ENCODE data around the gene PTBP3.

The PTBP3 gene

DNA sequence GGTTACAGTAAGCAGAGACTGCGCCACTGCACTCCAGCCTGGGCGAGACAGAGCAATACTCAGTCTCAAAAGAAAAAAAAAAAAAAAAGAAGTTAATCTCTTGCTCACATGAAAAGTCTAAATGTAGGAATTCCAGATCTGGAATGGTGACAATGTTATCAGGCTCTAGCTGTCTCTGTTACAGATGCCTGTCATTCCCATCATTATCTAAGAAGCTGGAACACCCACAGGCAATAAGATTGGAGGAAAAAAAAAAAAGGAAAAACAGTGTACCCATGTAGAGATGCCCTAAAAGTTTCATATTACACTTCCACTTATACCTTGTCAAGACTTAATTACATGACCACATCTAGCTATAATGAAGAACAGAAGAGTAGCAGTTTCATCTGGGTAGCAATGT lies 38.2 kb downstream of the PTBP3 start:
- Histone ChIP-seq H3K36me3 (ENCODE audit: insufficient read depth, low read length) (peaks cover 43% of the 10 kb centered on the region; the same call in 1 of the 2 replicates), H2AFZ (ENCODE audit: low read length) (no peak overlapping the region), H3K79me2 (ENCODE audit: insufficient read depth, low read length) (peaks cover 89% of the 10 kb centered on the region), H4K20me1 (ENCODE audit: insufficient read depth, low read length, poor library complexity, severe bottlenecking) (peaks cover 34% of the 10 kb centered on the region), H3K4me3 (ENCODE audit: low read length, poor library complexity, severe bottlenecking) (no peak overlapping the region), H3K9me2 (replicated peaks; ENCODE audit: low read depth, low read length) (no peaks in the 10 kb centered on the region), H3K27me3 (ENCODE audit: insufficient read depth, low read length, poor library complexity, severe bottlenecking) (no peaks in the 10 kb centered on the region), H3K4me2 (ENCODE audit: low read depth, low read length, poor library complexity, severe bottlenecking) (no peak overlapping the region), H3K4me1 (ENCODE audit: insufficient read depth, low read length, poor library complexity, severe bottlenecking) (peaks cover 11% of the 10 kb centered on the region), H3K9me3 (ENCODE audit: insufficient read depth, low read depth, low read length) (no peaks in the 10 kb centered on the region), H3K9ac (ENCODE audit: low read depth, low read length, poor library complexity, severe bottlenecking) (no peak overlapping the region), H3F3A (ENCODE audit: low read depth) (peaks cover 8% of the 10 kb centered on the region; the same call in 1 of the 2 replicates)
- TF ChIP-seq, protein P1, sequence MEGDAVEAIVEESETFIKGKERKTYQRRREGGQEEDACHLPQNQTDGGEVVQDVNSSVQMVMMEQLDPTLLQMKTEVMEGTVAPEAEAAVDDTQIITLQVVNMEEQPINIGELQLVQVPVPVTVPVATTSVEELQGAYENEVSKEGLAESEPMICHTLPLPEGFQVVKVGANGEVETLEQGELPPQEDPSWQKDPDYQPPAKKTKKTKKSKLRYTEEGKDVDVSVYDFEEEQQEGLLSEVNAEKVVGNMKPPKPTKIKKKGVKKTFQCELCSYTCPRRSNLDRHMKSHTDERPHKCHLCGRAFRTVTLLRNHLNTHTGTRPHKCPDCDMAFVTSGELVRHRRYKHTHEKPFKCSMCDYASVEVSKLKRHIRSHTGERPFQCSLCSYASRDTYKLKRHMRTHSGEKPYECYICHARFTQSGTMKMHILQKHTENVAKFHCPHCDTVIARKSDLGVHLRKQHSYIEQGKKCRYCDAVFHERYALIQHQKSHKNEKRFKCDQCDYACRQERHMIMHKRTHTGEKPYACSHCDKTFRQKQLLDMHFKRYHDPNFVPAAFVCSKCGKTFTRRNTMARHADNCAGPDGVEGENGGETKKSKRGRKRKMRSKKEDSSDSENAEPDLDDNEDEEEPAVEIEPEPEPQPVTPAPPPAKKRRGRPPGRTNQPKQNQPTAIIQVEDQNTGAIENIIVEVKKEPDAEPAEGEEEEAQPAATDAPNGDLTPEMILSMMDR (conservative IDR thresholded peaks at IDR 0.05; ENCODE audit: low read length), result no peak
- TF ChIP-seq EZH2phosphoT487 (IDR thresholded peaks at IDR 0.05; ENCODE audit: borderline replicate concordance), result no peak

DNA sequence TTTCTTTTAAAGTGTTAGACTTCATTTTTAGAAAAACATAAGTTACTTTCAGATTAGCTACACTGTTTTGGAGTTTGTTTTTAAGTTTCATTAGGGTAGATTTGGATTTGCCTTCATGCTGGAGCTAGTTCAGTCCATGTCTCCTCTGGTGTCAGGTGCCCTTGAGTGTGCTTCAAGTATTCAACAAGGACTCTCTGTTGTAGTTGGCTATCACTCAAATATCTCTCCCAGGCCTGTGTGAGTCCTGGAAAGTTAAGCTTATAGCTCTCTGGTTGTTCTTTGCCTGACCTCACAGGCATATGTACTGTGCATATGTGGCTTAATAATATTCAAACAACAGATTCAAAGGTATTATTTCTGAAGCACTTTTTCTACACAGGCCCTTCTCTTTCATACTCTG lies 45.4 kb downstream of the PTBP3 start:
- H4K20me1 ChIP-seq (ENCODE audit: insufficient read depth, low read length, poor library complexity, severe bottlenecking), result no peaks in the 10 kb centered on the region
- H3K9ac ChIP-seq (ENCODE audit: low read depth, low read length, poor library complexity, severe bottlenecking), result no peak overlapping the region
- H3K4me2 ChIP-seq (ENCODE audit: low read depth, low read length, poor library complexity, severe bottlenecking), result no peak overlapping the region
- no peak overlapping the region for H2AFZ ChIP-seq (ENCODE audit: low read length)
- H3K9me2 ChIP-seq (replicated peaks; ENCODE audit: low read depth, low read length), result no peaks in the 10 kb centered on the region
- H3K79me2 ChIP-seq (ENCODE audit: insufficient read depth, low read length), result peaks cover 70% of the 10 kb centered on the region
- H3K36me3 ChIP-seq (ENCODE audit: insufficient read depth, low read length), result peaks cover 61% of the 10 kb centered on the region; the same call in 1 of the 2 replicates
- no peak overlapping the region for H3K4me3 ChIP-seq (ENCODE audit: low read length, poor library complexity, severe bottlenecking)
- no peaks in the 10 kb centered on the region for H3F3A ChIP-seq (ENCODE audit: low read depth)
- TF ChIP-seq, protein P1 (conservative IDR thresholded peaks at IDR 0.05; ENCODE audit: low read length), result no peak
- TF ChIP-seq EZH2phosphoT487 (IDR thresholded peaks at IDR 0.05; ENCODE audit: borderline replicate concordance), result no peak
- H3K9me3 ChIP-seq (ENCODE audit: insufficient read depth, low read depth, low read length), result peaks cover 23% of the 10 kb centered on the region; the same call in 1 of the 2 replicates
- H3K4me1 ChIP-seq (ENCODE audit: insufficient read depth, low read length, poor library complexity, severe bottlenecking), result no peaks in the 10 kb centered on the region
- H3K27me3 ChIP-seq (ENCODE audit: insufficient read depth, low read length, poor library complexity, severe bottlenecking), result no peaks in the 10 kb centered on the region

DNA sequence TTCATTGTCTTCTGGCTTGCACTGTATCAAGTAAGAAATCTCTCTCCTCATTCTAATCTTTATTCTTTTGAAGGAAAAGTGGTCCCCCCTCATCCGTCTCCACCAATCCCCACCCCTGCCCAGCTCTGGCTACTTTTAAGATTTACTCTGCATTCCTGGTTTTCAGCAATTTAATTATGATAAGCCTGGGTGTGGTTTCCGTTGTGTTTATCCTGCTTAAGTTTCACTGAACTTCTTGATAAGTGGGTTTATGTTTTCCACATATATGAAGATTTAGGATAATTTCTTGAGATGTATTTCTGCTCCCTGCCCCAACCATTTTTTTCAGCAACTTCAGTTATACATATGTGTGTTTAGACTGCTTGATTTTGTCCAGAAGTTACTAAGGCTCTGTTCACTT lies 46.5 kb downstream of the PTBP3 start:
- Histone ChIP-seq H3K4me2 (ENCODE audit: low read depth, low read length, poor library complexity, severe bottlenecking) (no peak overlapping the region), H2AFZ (ENCODE audit: low read length) (no peak overlapping the region), H3K79me2 (ENCODE audit: insufficient read depth, low read length) (peaks cover 68% of the 10 kb centered on the region), H3K27me3 (ENCODE audit: insufficient read depth, low read length, poor library complexity, severe bottlenecking) (no peaks in the 10 kb centered on the region), H3K4me1 (ENCODE audit: insufficient read depth, low read length, poor library complexity, severe bottlenecking) (peaks cover 6% of the 10 kb centered on the region), H3K4me3 (ENCODE audit: low read length, poor library complexity, severe bottlenecking) (no peak overlapping the region), H3K9ac (ENCODE audit: low read depth, low read length, poor library complexity, severe bottlenecking) (no peak overlapping the region), H3K9me2 (replicated peaks; ENCODE audit: low read depth, low read length) (no peaks in the 10 kb centered on the region), H3F3A (ENCODE audit: low read depth) (no peaks in the 10 kb centered on the region), H3K9me3 (ENCODE audit: insufficient read depth, low read depth, low read length) (peaks cover 23% of the 10 kb centered on the region; the same call in 1 of the 2 replicates), H3K36me3 (ENCODE audit: insufficient read depth, low read length) (peaks cover 59% of the 10 kb centered on the region; the same call in 1 of the 2 replicates), H4K20me1 (ENCODE audit: insufficient read depth, low read length, poor library complexity, severe bottlenecking) (peaks cover 5% of the 10 kb centered on the region)
- TF ChIP-seq, protein P1 (conservative IDR thresholded peaks at IDR 0.05; ENCODE audit: low read length), result no peak

All from Loucy (cell line).